Activated T-cell treated with anti-CD3 and anti-CD28 coated beads for 4 hours (primary cell): ENCODE results near the gene ZNHIT6.

Experiments
- DNase-seq: peaks from one replicate; pipeline ENCODE4 v3.0.0-alpha.2; 2020

The ZNHIT6 gene

GRCh38 chr1:85616736-85617135 is 91.5 kb downstream of the ZNHIT6 start:
- no peak for DNase-seq

- no peak for DNase-seq
Measured at GRCh38 chr1:85616364-85616705, 91.9 kb downstream of the ZNHIT6 start.

GRCh38 chr1:85615586-85616363 is 92.5 kb downstream of the ZNHIT6 start:
- DNase-seq: no peak

- no peak for DNase-seq
Measured at GRCh38 chr1:85612704-85613361, 95.4 kb downstream of the ZNHIT6 start.

GRCh38 chr1:85611856-85612255 is 96.4 kb downstream of the ZNHIT6 start:
- no peak for DNase-seq

GRCh38 chr1:85611425-85611824 is 96.8 kb downstream of the ZNHIT6 start:
- no peak for DNase-seq

GRCh38 chr1:85609976-85610375 is 98.3 kb downstream of the ZNHIT6 start:
- no peak for DNase-seq

GRCh38 chr1:85608851-85609250 is 99.4 kb downstream of the ZNHIT6 start:
- DNase-seq: no peak

GRCh38 chr1:85607921-85608265 is 100.3 kb downstream of the ZNHIT6 start:
- DNase-seq: no peak

- no peak for DNase-seq
Measured at GRCh38 chr1:85607126-85607920, 100.9 kb downstream of the ZNHIT6 start.

- no peak for DNase-seq
Measured at GRCh38 chr1:85606414-85606800, 101.8 kb downstream of the ZNHIT6 start.

GRCh38 chr1:85605484-85606413 is 102.5 kb downstream of the ZNHIT6 start:
- no peak for DNase-seq

GRCh38 chr1:85604298-85604997 is 103.8 kb downstream of the ZNHIT6 start:
- DNase-seq: no peak

GRCh38 chr1:85603086-85603880 is 105.0 kb downstream of the ZNHIT6 start:
- no peak for DNase-seq

GRCh38 chr1:85602571-85602970 is 105.7 kb downstream of the ZNHIT6 start:
- DNase-seq: no peak

GRCh38 chr1:85601901-85602300 is 106.3 kb downstream of the ZNHIT6 start:
- no peak for DNase-seq

GRCh38 chr1:85599681-85600080 is 108.6 kb downstream of the ZNHIT6 start:
- DNase-seq: no peak
